DOHH2 (cell line): Measurements from ENCODE around the gene ARHGEF33.

Experiments
- H3F3A ChIP-seq: fragments of 200-600 bp; sonication (generic), shearing (Covaris generic); 2 replicates; pipeline ENCODE4 v1.6.0; 2016; ENCODE audit warnings: antibody characterized with exemption, mild to moderate bottlenecking; ENCODE audit not compliant: control insufficient read depth, insufficient read depth
- H3K27ac ChIP-seq: fragments of 200-600 bp; sonication (generic); 2 replicates; pipeline ENCODE4 v1.5.1; 2014; ENCODE audit warnings: low read depth, mild to moderate bottlenecking, low read length, moderate library complexity
- H3K27me3 ChIP-seq: fragments of 200-600 bp; sonication (generic); 2 replicates; pipeline ENCODE4 v1.6.1; 2014; ENCODE audit warnings: mild to moderate bottlenecking, low read length, mixed read lengths; ENCODE audit not compliant: control insufficient read depth
- H3K36me3 ChIP-seq: fragments of 200-600 bp; sonication (generic); 2 replicates; pipeline ENCODE4 v1.6.1; 2014; ENCODE audit warnings: mild to moderate bottlenecking, low read length, moderate library complexity, mixed read lengths; ENCODE audit not compliant: control insufficient read depth
- H3K4me1 ChIP-seq: fragments of 200-600 bp; sonication (generic); 2 replicates; pipeline ENCODE4 v1.6.1; 2014; ENCODE audit warnings: mild to moderate bottlenecking, low read length, mixed read lengths; ENCODE audit not compliant: control insufficient read depth
- H3K4me2 ChIP-seq: fragments of 200-600 bp; sonication (generic); 2 replicates; pipeline ENCODE4 v1.6.0; 2014; ENCODE audit warnings: mild to moderate bottlenecking, low read length, moderate library complexity
- H3K4me3 ChIP-seq: fragments of 200-600 bp; sonication (generic); 2 replicates; pipeline ENCODE4 v1.5.1; 2014; ENCODE audit warnings: mild to moderate bottlenecking, low read length, mixed read lengths
- H3K79me2 ChIP-seq: fragments of 200-600 bp; sonication (generic); 2 replicates; pipeline ENCODE4 v1.6.1; 2014; ENCODE audit warnings: mild to moderate bottlenecking, low read length, mixed read lengths; ENCODE audit not compliant: control insufficient read depth
- H3K9me2 ChIP-seq: fragments of 200-600 bp; sonication (generic); replicated peaks from 2 replicates; pipeline ENCODE4 v1.6.1; 2014; ENCODE audit warnings: mild to moderate bottlenecking, low read length, mixed read lengths; ENCODE audit not compliant: control insufficient read depth
- H3K9me3 ChIP-seq: fragments of 200-600 bp; sonication (generic); 2 replicates; pipeline ENCODE4 v1.6.1; 2014; ENCODE audit warnings: antibody characterized with exemption, low read length, mixed read lengths; ENCODE audit not compliant: control insufficient read depth, insufficient read depth
- H4K20me1 ChIP-seq: fragments of 200-600 bp; sonication (generic); 2 replicates; pipeline ENCODE4 v1.6.0; 2014; ENCODE audit warnings: low read depth, mild to moderate bottlenecking, antibody characterized with exemption, low read length, moderate library complexity; ENCODE audit not compliant: control insufficient read depth, insufficient read depth
- EZH2phosphoT487 ChIP-seq: fragments of 200-600 bp; sonication (generic); IDR thresholded peaks from 2 replicates; pipeline ENCODE4 v1.6.1; 2017; ENCODE audit warnings: borderline replicate concordance, mild to moderate bottlenecking, antibody characterized with exemption, low read length, moderate library complexity, mixed read lengths
- TF ChIP-seq, protein P1 (sequence below): fragments of 200-600 bp; sonication (generic); IDR thresholded peaks from one replicate; pipeline ENCODE4 v1.5.1; 2014; ENCODE audit warnings: antibody characterized with exemption, mild to moderate bottlenecking, low read depth, low read length; ENCODE audit not compliant: poor library complexity, severe bottlenecking

Gene ARHGEF33

DNA sequence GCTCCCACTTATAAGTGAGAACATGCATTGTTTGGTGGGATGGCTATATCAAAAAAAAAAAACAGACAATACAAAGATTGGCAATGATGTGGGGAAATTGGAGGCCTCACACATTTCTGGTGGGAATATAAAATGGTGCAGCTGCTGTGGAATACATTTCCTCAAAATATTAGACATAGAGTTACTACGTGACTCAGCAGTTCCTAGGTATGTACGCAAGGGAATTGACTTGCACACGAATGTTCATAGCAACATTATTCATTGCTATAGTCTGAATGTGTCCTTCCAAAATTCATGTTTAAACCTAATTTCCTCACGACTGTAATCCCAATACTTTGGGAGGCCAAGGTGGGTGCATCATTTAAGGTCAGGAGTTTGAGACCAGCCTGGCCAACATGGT, 2.3 kb upstream of the ARHGEF33 start:
- Histone ChIP-seq H3F3A (no peaks in the 10 kb centered on the region), H3K4me2 (no peak overlapping the region), H3K4me3 (no peak overlapping the region), H3K36me3 (no peaks in the 10 kb centered on the region), H3K79me2 (no peaks in the 10 kb centered on the region), H3K9me2 (no peaks in the 10 kb centered on the region), H4K20me1 (no peaks in the 10 kb centered on the region), H3K9me3 (no peaks in the 10 kb centered on the region), H3K4me1 (no peaks in the 10 kb centered on the region), H3K27me3 (no peaks in the 10 kb centered on the region), H3K27ac (no peak overlapping the region)
- TF ChIP-seq, protein P1, sequence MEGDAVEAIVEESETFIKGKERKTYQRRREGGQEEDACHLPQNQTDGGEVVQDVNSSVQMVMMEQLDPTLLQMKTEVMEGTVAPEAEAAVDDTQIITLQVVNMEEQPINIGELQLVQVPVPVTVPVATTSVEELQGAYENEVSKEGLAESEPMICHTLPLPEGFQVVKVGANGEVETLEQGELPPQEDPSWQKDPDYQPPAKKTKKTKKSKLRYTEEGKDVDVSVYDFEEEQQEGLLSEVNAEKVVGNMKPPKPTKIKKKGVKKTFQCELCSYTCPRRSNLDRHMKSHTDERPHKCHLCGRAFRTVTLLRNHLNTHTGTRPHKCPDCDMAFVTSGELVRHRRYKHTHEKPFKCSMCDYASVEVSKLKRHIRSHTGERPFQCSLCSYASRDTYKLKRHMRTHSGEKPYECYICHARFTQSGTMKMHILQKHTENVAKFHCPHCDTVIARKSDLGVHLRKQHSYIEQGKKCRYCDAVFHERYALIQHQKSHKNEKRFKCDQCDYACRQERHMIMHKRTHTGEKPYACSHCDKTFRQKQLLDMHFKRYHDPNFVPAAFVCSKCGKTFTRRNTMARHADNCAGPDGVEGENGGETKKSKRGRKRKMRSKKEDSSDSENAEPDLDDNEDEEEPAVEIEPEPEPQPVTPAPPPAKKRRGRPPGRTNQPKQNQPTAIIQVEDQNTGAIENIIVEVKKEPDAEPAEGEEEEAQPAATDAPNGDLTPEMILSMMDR, result no peak
- no peak for TF ChIP-seq EZH2phosphoT487

DNA sequence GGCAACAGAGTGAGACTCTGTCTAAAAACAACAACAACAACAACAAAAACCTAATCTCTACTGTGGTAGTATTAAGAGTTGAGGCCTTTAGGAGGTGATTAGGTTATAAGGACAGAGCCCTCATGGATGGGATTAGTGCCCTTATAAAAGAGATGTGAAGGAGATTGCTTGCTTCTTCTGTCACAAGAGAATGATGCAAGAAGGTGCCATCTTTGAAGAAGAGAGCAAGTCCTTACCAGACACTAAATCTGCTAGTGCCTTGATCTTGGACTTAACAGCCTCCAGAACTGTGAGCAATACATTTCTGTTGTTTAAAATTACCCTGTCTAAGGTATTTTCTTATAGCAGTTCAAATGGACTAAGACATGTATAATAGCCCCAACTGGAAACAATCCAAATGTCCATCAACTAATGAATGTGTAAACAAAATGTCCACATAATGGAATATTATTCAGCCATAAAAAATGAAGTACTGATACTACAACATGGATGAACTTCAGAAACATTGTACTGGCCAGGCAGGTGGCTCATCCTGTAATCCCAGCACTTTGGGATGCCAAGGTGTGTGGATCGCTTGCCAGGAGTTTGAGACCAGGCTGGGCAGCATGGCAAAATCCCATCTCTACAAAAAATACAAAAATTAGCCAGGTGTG, 1.6 kb upstream of the ARHGEF33 start:
- Histone ChIP-seq H3K27ac (no peak overlapping the region), H3K9me3 (no peaks in the 10 kb centered on the region), H3K4me2 (no peak overlapping the region), H3K27me3 (no peaks in the 10 kb centered on the region), H3K36me3 (no peaks in the 10 kb centered on the region), H3K79me2 (no peaks in the 10 kb centered on the region), H3K4me1 (no peaks in the 10 kb centered on the region), H3K9me2 (no peaks in the 10 kb centered on the region), H4K20me1 (no peaks in the 10 kb centered on the region), H3K4me3 (no peak overlapping the region), H3F3A (no peaks in the 10 kb centered on the region)
- TF ChIP-seq EZH2phosphoT487, result no peak
- TF ChIP-seq, protein P1, result no peak

DNA sequence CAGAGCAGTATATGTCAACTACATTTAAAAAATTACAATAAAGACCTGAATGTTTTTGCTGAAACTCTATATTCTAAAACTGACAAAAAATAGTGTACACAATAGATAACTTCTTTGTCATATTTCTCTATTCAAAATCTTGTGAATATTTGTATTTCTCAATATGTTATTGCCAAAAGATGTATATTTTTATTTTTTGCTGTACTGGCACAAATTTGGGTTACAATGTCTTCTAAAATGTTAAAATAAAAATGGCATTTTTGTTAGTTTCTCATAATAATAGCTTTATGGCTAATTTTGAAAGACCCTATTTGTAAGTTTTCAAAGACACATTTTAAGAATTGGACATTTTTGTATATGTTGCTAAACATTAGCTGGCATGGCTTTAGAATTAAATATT, 630 bp upstream of the ARHGEF33 start:
- Histone ChIP-seq H3K9me3 (no peaks in the 10 kb centered on the region), H3K36me3 (no peaks in the 10 kb centered on the region), H3K9me2 (no peaks in the 10 kb centered on the region), H3K27me3 (no peaks in the 10 kb centered on the region), H3K4me1 (no peaks in the 10 kb centered on the region), H4K20me1 (no peaks in the 10 kb centered on the region), H3K4me2 (no peak overlapping the region), H3F3A (no peaks in the 10 kb centered on the region), H3K4me3 (no peak overlapping the region), H3K79me2 (no peaks in the 10 kb centered on the region), H3K27ac (no peak overlapping the region)
- no peak for TF ChIP-seq EZH2phosphoT487
- TF ChIP-seq, protein P1, result no peak
